Chondrocyte (in vitro differentiated cells): Measurements from ENCODE around the gene IL1RAPL1. TPM values are rescaled to one million over a fixed set of nuclear protein-coding genes. Genes with fewer than 3 reads are reported as not detected.

Experiments used
- DNase-seq: peaks from one replicate; pipeline ENCODE4 v3.0.0; 2021; ENCODE audit warnings: mixed read lengths, low spot score
- H3K27ac Mint-ChIP-seq: one replicate; pipeline ENCODE4 v1.8.0; 2021; ENCODE audit warnings: mild to moderate bottlenecking, moderate library complexity, mixed read lengths; ENCODE audit not compliant: unreplicated experiment
- H3K27me3 Mint-ChIP-seq: 2 replicates; pipeline ENCODE4 v1.8.0; 2021; ENCODE audit warnings: low read depth, mixed read lengths
- H3K36me3 Mint-ChIP-seq: 2 replicates; pipeline ENCODE4 v1.8.0; 2021; ENCODE audit warnings: low read depth, mixed read lengths
- H3K4me1 Mint-ChIP-seq: 2 replicates; pipeline ENCODE4 v1.8.0; 2021; ENCODE audit warnings: low read depth, mild to moderate bottlenecking, mixed read lengths
- H3K4me3 Mint-ChIP-seq: one replicate; pipeline ENCODE4 v1.8.0; 2021; ENCODE audit warnings: mild to moderate bottlenecking, moderate library complexity, mixed read lengths; ENCODE audit not compliant: unreplicated experiment
- H3K9me3 Mint-ChIP-seq: 2 replicates; pipeline ENCODE4 v1.8.0; 2021; ENCODE audit warnings: low read depth, mixed read lengths
- CTCF ChIP-seq: fragments of 200-600 bp; sonication (generic); IDR thresholded peaks from 2 replicates; pipeline ENCODE4 v1.5.0; 2021; ENCODE audit warnings: antibody characterized with exemption, mild to moderate bottlenecking, moderate library complexity
- microRNA-seq: library from miRNA; unstranded; fragments of <30 nt; microRNA quantifications from one replicate; pipeline ENCODE4 v1.2.0, GENCODE V29; 2020; ENCODE audit warnings: borderline number of aligned reads
- total RNA-seq: library from RNA; stranded (reverse); gene quantifications from 3 replicates; pipeline ENCODE4 v1.2.1, GENCODE V29; 2021

IL1RAPL1 gene
- total RNA-seq, 1 donor from 2014 or later, result not detected

DNA sequence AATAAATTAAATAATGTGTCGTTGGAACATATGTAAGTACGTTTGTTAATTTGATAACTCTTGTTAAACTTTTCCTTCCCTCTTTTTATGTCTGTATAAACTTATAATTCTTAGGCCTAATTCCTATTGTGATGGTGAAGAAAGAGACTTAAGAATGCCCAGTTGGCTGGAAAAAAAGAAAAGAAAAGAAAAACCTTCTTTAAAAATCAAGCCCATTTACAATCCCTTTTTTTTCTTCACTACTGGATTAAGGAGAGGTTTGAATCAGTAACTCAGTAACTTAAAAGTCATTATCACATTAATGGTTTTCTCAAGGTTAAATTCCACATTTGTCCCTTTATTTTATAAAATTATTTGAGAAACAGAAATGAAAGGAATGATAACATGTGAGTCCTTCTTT lies 1374.8 kb downstream of the IL1RAPL1 start:
- Mint-ChIP-seq H3K4me3 (no peak overlapping the region), H3K9me3 (no peaks in the 10 kb centered on the region), H3K27me3 (no peaks in the 10 kb centered on the region), H3K27ac (no peak overlapping the region), H3K4me1 (no peaks in the 10 kb centered on the region), H3K36me3 (no peaks in the 10 kb centered on the region)
- no peak for DNase-seq
- TF ChIP-seq CTCF, result no peak

- Mint-ChIP-seq H3K27ac (no peak overlapping the region), H3K27me3 (no peaks in the 10 kb centered on the region), H3K36me3 (no peaks in the 10 kb centered on the region), H3K4me1 (no peaks in the 10 kb centered on the region), H3K4me3 (no peak overlapping the region), H3K9me3 (no peaks in the 10 kb centered on the region)
- TF ChIP-seq CTCF, result no peak
- no peak for DNase-seq
Measured at GRCh38 chrX:29965634-29966033, 1378.4 kb downstream of the IL1RAPL1 start.

GRCh38 chrX:29992083-29992482 lies 1404.8 kb downstream of the IL1RAPL1 start:
- Mint-ChIP-seq H3K36me3 (no peaks in the 10 kb centered on the region), H3K4me1 (no peaks in the 10 kb centered on the region), H3K4me3 (no peak overlapping the region)

GRCh38 chrX:30005813-30006212 lies 1418.6 kb downstream of the IL1RAPL1 start:
- no peak for DNase-seq
- Mint-ChIP-seq H3K27me3 (no peaks in the 10 kb centered on the region), H3K4me1 (no peaks in the 10 kb centered on the region), H3K27ac (no peak overlapping the region), H3K9me3 (peaks cover 6% of the 10 kb centered on the region), H3K36me3 (no peaks in the 10 kb centered on the region), H3K4me3 (no peak overlapping the region)
- TF ChIP-seq CTCF, result no peak

More at GRCh38 chrX:29992083-29992482, 1404.8 kb downstream of the IL1RAPL1 start:
- Mint-ChIP-seq H3K27me3 (no peaks in the 10 kb centered on the region), H3K9me3 (peaks cover 31% of the 10 kb centered on the region), H3K27ac (no peak overlapping the region)
- no peak for TF ChIP-seq CTCF
- no peak for DNase-seq

Small RNA genes within 50 kb of the gene (microRNA-seq; reads per million reads assigned to microRNA genes)
- gene MIR4666B, result not detected
